Measurements from ENCODE around the gene C1orf52.

GRCh38 chr1:85200463-85201339 lies 58.8 kb downstream of the C1orf52 start, which contains the start of gene SYDE2:
- TF ChIP-seq CTCF (IDR thresholded peaks at IDR 0.05) (peak in 2 of 4 experiments; percentile 17 to 27), POLR2A (IDR thresholded peaks at IDR 0.05) (peak; percentile 73 to 76), POLR2AphosphoS5 (IDR thresholded peaks at IDR 0.05) (peak; percentile 92), EP300 (IDR thresholded peaks at IDR 0.05) (no peak)
